ENCODE results near the gene PDGFRB. TPM values are rescaled to one million over a fixed set of nuclear protein-coding genes. Genes with fewer than 3 reads are reported as not detected.

PDGFRB gene
- total and polyA plus RNA-seq, 10 of the 15 experiments (the other 5 are each of a cell fraction or from before 2014, with no cell fraction given): 0.02 to 3.0 (median 1.0) TPM

- FAIRE-seq: no peak
- no peaks in the 10 kb centered on the region for H3K36me3 ChIP-seq (ENCODE audit: control insufficient read depth in 2 of 2, insufficient read depth in 2 of 2, low read length in 1 of 2)
- intact Hi-C loops (cut with micrococcal nuclease; ENCODE audit: unreplicated experiment): no loop called here
- no peak for ATAC-seq
- H3K4me1 ChIP-seq (ENCODE audit: control insufficient read depth, insufficient read depth, low read length): no peaks in the 10 kb centered on the region
- no peak overlapping the region for H3K9ac ChIP-seq (ENCODE audit: control insufficient read depth, insufficient read depth, low read length)
- H3K4me2 ChIP-seq (ENCODE audit: control insufficient read depth, insufficient read depth): no peak overlapping the region
- no peak overlapping the region for H3K27ac ChIP-seq (ENCODE audit: control insufficient read depth, insufficient read depth)
- H3K79me2 ChIP-seq (ENCODE audit: control insufficient read depth, insufficient read depth, low read length): no peaks in the 10 kb centered on the region
- 58% methylated on average over 9 of the region's 9 CpGs for WGBS (ENCODE audit: insufficient coverage, insufficient replicate concordance, low lambda C conversion rate, missing lambda C conversion rate)
- ChIA-PET SMC1A (ENCODE audit: uncharacterized antibody, unreplicated experiment) (no interaction called here), RAD21 (ENCODE audit: unreplicated experiment) (no interaction called here), CTCF (interaction anchor here (0.5 kb wide), 1 partner anchor 18 kb away, joined by 3 read pairs; no protein-coding TSS in a partner anchor), POLR2A (no interaction called here)
- no peak for TF ChIP-seq MTA2 (IDR thresholded peaks at IDR 0.05; ENCODE audit: low read depth)
- no peak for TF ChIP-seq ASH2L (IDR thresholded peaks at IDR 0.05; ENCODE audit: borderline replicate concordance, low read depth)
- TF ChIP-seq RELA (IDR thresholded peaks at IDR 0.05; ENCODE audit: borderline replicate concordance, partially characterized antibody): no peak
- TF ChIP-seq, protein P1, sequence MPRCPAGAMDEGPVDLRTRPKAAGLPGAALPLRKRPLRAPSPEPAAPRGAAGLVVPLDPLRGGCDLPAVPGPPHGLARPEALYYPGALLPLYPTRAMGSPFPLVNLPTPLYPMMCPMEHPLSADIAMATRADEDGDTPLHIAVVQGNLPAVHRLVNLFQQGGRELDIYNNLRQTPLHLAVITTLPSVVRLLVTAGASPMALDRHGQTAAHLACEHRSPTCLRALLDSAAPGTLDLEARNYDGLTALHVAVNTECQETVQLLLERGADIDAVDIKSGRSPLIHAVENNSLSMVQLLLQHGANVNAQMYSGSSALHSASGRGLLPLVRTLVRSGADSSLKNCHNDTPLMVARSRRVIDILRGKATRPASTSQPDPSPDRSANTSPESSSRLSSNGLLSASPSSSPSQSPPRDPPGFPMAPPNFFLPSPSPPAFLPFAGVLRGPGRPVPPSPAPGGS (IDR thresholded peaks at IDR 0.05; ENCODE audit: borderline replicate concordance, insufficient read depth, low read depth, low read length, poor library complexity, severe bottlenecking): no peak
- no peak for TF ChIP-seq SRF (IDR thresholded peaks at IDR 0.05; ENCODE audit: low read depth in 2 of 2, low read length in 2 of 2)
- H3K4me3 ChIP-seq: no peak overlapping the region
- no peaks in the 10 kb centered on the region for H4K20me1 ChIP-seq (ENCODE audit: control insufficient read depth, insufficient read depth)
- no peak overlapping the region for H2AFZ ChIP-seq (ENCODE audit: control insufficient read depth, low read depth, low read length)
- in situ Hi-C loops (cut with MboI): no loop called here
- H3K27me3 ChIP-seq (replicated peaks in 1 of 2; ENCODE audit: control insufficient read depth in 2 of 2, insufficient read depth in 2 of 2, low read length in 1 of 2): no peaks in the 10 kb centered on the region
- H3K9me3 ChIP-seq (replicated peaks; ENCODE audit: control insufficient read depth, insufficient read depth, low read length): no peaks in the 10 kb centered on the region
- no TSS peak for BruUV-seq (replicated peaks)
- no peak for DNase-seq (ENCODE audit: low read depth, low spot score)
Observed at GRCh38 chr5:150141544-150142184, 14.0 kb downstream of the PDGFRB start.

DNA sequence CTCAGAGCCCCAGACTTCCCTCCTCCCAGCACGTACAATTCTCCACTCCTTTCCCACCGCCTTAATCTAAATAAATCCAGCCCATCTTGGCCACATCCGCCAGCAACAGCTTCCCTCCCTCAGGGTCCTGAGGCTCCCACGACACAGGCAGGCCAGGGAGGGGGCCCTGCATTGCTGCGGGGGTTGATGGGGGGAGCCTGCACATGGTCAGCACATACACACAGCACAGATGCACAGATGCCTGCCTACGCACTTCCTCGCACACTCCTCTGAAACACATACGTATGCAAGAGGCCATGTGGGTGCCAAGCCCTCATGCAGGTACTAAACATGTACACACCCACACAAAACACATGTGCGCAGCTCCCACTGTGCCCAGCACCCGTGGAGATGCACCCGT is 14.8 kb downstream of the PDGFRB start:
- in situ Hi-C loops (cut with MboI) (no loop called here), intact Hi-C loops (cut with micrococcal nuclease; ENCODE audit: unreplicated experiment) (no loop called here)
- H3K9me3 ChIP-seq (replicated peaks; ENCODE audit: control insufficient read depth, insufficient read depth, low read length): no peaks in the 10 kb centered on the region
- 43% methylated on average over 11 of the region's 11 CpGs for WGBS (ENCODE audit: insufficient coverage, insufficient replicate concordance, low lambda C conversion rate, missing lambda C conversion rate)
- RAD21 ChIA-PET (ENCODE audit: unreplicated experiment): no interaction called here
- no peak overlapping the region for H2AFZ ChIP-seq (ENCODE audit: control insufficient read depth, low read depth, low read length)
- no peak for FAIRE-seq
- POLR2A ChIA-PET: no interaction called here
- DNase-seq (ENCODE audit: low read depth, low spot score): no peak
- CTCF ChIA-PET: interaction anchor here (1.3 to 1.5 kb wide), 2 partner anchors 12 to 14 kb away, joined by 3 to 4 read pairs; no protein-coding TSS in a partner anchor
- SMC1A ChIA-PET (ENCODE audit: uncharacterized antibody, unreplicated experiment): no interaction called here
- no peak overlapping the region for H3K27ac ChIP-seq (ENCODE audit: control insufficient read depth, insufficient read depth)
- H3K36me3 ChIP-seq (ENCODE audit: control insufficient read depth in 2 of 2, insufficient read depth in 2 of 2, low read length in 1 of 2): no peaks in the 10 kb centered on the region
- H3K4me2 ChIP-seq (ENCODE audit: control insufficient read depth, insufficient read depth): no peak overlapping the region
- H3K27me3 ChIP-seq (replicated peaks in 1 of 2; ENCODE audit: control insufficient read depth in 2 of 2, insufficient read depth in 2 of 2, low read length in 1 of 2): no peaks in the 10 kb centered on the region
- no peak overlapping the region for H3K4me3 ChIP-seq
- no peaks in the 10 kb centered on the region for H3K79me2 ChIP-seq (ENCODE audit: control insufficient read depth, insufficient read depth, low read length)
- no peaks in the 10 kb centered on the region for H4K20me1 ChIP-seq (ENCODE audit: control insufficient read depth, insufficient read depth)
- H3K9ac ChIP-seq (ENCODE audit: control insufficient read depth, insufficient read depth, low read length): no peak overlapping the region
- no peak for ATAC-seq
- BruUV-seq (replicated peaks): no TSS peak
- H3K4me1 ChIP-seq (ENCODE audit: control insufficient read depth, insufficient read depth, low read length): no peaks in the 10 kb centered on the region
- TF ChIP-seq RAD21 (IDR thresholded peaks at IDR 0.05; ENCODE audit: insufficient read depth, low read depth, low read length) (no peak), JUNB (IDR thresholded peaks at IDR 0.05) (no peak), ATF3 (IDR thresholded peaks at IDR 0.05; ENCODE audit: borderline replicate concordance, extremely low read depth, low read depth, low read length) (no peak), HDAC6 (IDR thresholded peaks at IDR 0.05; ENCODE audit: unreplicated experiment) (no peak), ATF7 (IDR thresholded peaks at IDR 0.05; ENCODE audit: low read depth) (no peak), TCF12 (IDR thresholded peaks at IDR 0.05; ENCODE audit: low read depth, low read length) (no peak), CEBPB (IDR thresholded peaks at IDR 0.05; ENCODE audit: borderline replicate concordance in 1 of 2, low read depth in 2 of 2, low read length in 2 of 2) (no peak), PAX5 (IDR thresholded peaks at IDR 0.05; ENCODE audit: borderline replicate concordance, low read depth, low read length) (no peak), CBX5 (IDR thresholded peaks at IDR 0.05; ENCODE audit: low read depth) (no peak), WRNIP1 (IDR thresholded peaks at IDR 0.05; ENCODE audit: borderline replicate concordance, low read depth, low read length) (no peak), POLR2A (IDR thresholded peaks at IDR 0.05; ENCODE audit: low read depth, low read length) (no peak)
